ENCODE measurements around the gene LRP2. TPM values are rescaled to one million over a fixed set of nuclear protein-coding genes. Genes with fewer than 3 reads are reported as not detected.

Gene LRP2
- total and polyA plus RNA-seq, 7 donors, result 1.9 TPM; not detected in 6

- Histone ChIP-seq H3K27me3 (no peaks in the 10 kb centered on the region), H3K9me3 (no peaks in the 10 kb centered on the region), H3K36me3 (no peaks in the 10 kb centered on the region), H3K4me3 (no peak overlapping the region), H3K27ac (no peak overlapping the region), H3K4me1 (no peaks in the 10 kb centered on the region)
- 63 to 81% methylated on average over 1 of the region's 1 CpG for WGBS, 2 donors
- TF ChIP-seq POLR2A (IDR thresholded peaks at IDR 0.05) (no peak), EP300 (IDR thresholded peaks at IDR 0.05) (no peak), POLR2AphosphoS5 (IDR thresholded peaks at IDR 0.05) (no peak), CTCF (IDR thresholded peaks at IDR 0.05) (no peak)
- intact Hi-C loops (cut with DNase I), result no loop called here
- no peak for DNase-seq
Measured at GRCh38 chr2:169265591-169265990, 96.7 kb downstream of the LRP2 start.

GRCh38 chr2:169260846-169261642 lies 101.3 kb downstream of the LRP2 start:
- Histone ChIP-seq H3K36me3 (no peaks in the 10 kb centered on the region), H3K9me3 (no peaks in the 10 kb centered on the region), H3K27ac (no peak overlapping the region), H3K4me1 (no peaks in the 10 kb centered on the region), H3K4me3 (no peak overlapping the region), H3K27me3 (no peaks in the 10 kb centered on the region)
- DNase-seq, result no peak
- intact Hi-C loops (cut with DNase I), result no loop called here
- TF ChIP-seq EP300 (IDR thresholded peaks at IDR 0.05) (no peak), POLR2AphosphoS5 (IDR thresholded peaks at IDR 0.05) (no peak), CTCF (IDR thresholded peaks at IDR 0.05) (no peak), POLR2A (IDR thresholded peaks at IDR 0.05) (no peak)

GRCh38 chr2:169260246-169260645 lies 102.1 kb downstream of the LRP2 start:
- no peaks in the 10 kb centered on the region for H3K4me1 ChIP-seq
- TF ChIP-seq CTCF (IDR thresholded peaks at IDR 0.05) (no peak), POLR2A (IDR thresholded peaks at IDR 0.05) (no peak), POLR2AphosphoS5 (IDR thresholded peaks at IDR 0.05) (no peak), EP300 (IDR thresholded peaks at IDR 0.05) (no peak)
- H3K36me3 ChIP-seq, result no peaks in the 10 kb centered on the region
- intact Hi-C loops (cut with DNase I), result no loop called here
- WGBS, 2 donors, result 76 to 87% methylated on average over 1 of the region's 1 CpG
- no peaks in the 10 kb centered on the region for H3K27me3 ChIP-seq
- H3K9me3 ChIP-seq, result no peaks in the 10 kb centered on the region
- H3K4me3 ChIP-seq, result no peak overlapping the region
- H3K27ac ChIP-seq, result no peak overlapping the region
- DNase-seq, result no peak

- Histone ChIP-seq H3K4me1 (no peaks in the 10 kb centered on the region), H3K27me3 (no peaks in the 10 kb centered on the region), H3K9me3 (no peaks in the 10 kb centered on the region), H3K4me3 (no peak overlapping the region), H3K36me3 (no peaks in the 10 kb centered on the region), H3K27ac (no peak overlapping the region)
- 89% methylated on average over 5 of the region's 5 CpGs for WGBS, 2 donors
- DNase-seq, result no peak
- TF ChIP-seq EP300 (IDR thresholded peaks at IDR 0.05) (no peak), CTCF (IDR thresholded peaks at IDR 0.05) (no peak), POLR2AphosphoS5 (IDR thresholded peaks at IDR 0.05) (no peak), POLR2A (IDR thresholded peaks at IDR 0.05) (no peak)
- intact Hi-C loops (cut with DNase I), result no loop called here
Measured at GRCh38 chr2:169259402-169259801, 102.9 kb downstream of the LRP2 start.
